Activated naive CD8-positive, alpha-beta T cell treated with anti-CD3 and anti-CD28 coated beads, Interleukin-2, amount 10 ng/mL, durations not matched to agents 7 days and 5 days (primary cell): ENCODE measurements around the gene RAB44. TPM values are rescaled to one million over a fixed set of nuclear protein-coding genes. Genes with fewer than 3 reads are reported as not detected.
"Not testable (repeated sequence)": the region's sequence is repeated elsewhere in the genome, so short reads cannot be mapped to it uniquely, and the experiment has no call there.

Experiments
- ATAC-seq: fragments of 150-1000 bp; cut with Tn5 transposase; one replicate; pipeline ENCODE4 v1.10.0; 2021; ENCODE audit warnings: low read depth, moderate library complexity
- POLR2A ChIA-PET: fragments of 350-600 bp; sonication (Branson Sonifier 250); formaldehyde crosslinking; loops from one replicate; lab custom pipeline; 2021; ENCODE audit warnings: antibody characterized with exemption; lab: Charles Lee
- DNase-seq: peaks from one replicate; pipeline ENCODE4 v3.0.0; 2021
- H3K27ac Mint-ChIP-seq: one replicate; pipeline ENCODE4 v1.8.0; 2022; ENCODE audit warnings: mild to moderate bottlenecking, mixed read lengths
- H3K27me3 Mint-ChIP-seq: one replicate; pipeline ENCODE4 v1.8.0; 2022; ENCODE audit warnings: mild to moderate bottlenecking, moderate library complexity, mixed read lengths
- H3K36me3 Mint-ChIP-seq: one replicate; pipeline ENCODE4 v1.8.0; 2021; ENCODE audit warnings: mild to moderate bottlenecking, mixed read lengths
- H3K4me1 Mint-ChIP-seq: one replicate; pipeline ENCODE4 v1.8.0; 2021; ENCODE audit warnings: mixed read lengths
- H3K4me3 Mint-ChIP-seq: one replicate; pipeline ENCODE4 v1.8.0; 2022; ENCODE audit warnings: mild to moderate bottlenecking, moderate library complexity, mixed read lengths
- H3K9me3 Mint-ChIP-seq: one replicate; pipeline ENCODE4 v1.8.0; 2021; ENCODE audit warnings: mixed read lengths
- total RNA-seq, 2 experiments: library from RNA; stranded (reverse); gene quantifications; one replicate each; pipeline ENCODE4 v1.2.3, GENCODE V29; 2021

The RAB44 gene
- total RNA-seq, 2 experiments from 2014 or later, result not detected

DNA sequence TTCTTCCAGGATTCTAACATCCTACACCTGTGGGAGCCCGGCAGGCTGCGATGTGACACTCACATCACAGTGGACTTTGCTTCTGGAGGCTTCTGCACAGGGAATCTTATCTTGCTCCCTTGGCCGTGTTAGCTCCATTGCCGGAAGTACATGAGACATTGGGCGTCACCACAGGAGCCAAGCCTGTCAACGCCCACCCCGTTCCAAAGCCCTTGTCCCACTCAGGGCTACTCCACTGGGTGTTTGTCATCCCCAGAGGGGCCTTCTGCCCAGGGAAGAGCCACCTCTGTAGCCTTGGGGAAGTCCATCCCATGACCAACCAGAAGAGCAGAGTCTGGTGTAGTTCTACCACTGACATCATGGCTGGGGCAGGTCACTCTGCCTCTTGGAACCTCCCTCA, 1.7 kb downstream of the RAB44 start:
- DNase-seq (no peak), ATAC-seq (no peak)
- no peak overlapping the region for H3K27ac Mint-ChIP-seq
- POLR2A ChIA-PET, result no interaction called here
- no peak overlapping the region for H3K4me3 Mint-ChIP-seq
- H3K36me3 Mint-ChIP-seq, result no peaks in the 10 kb centered on the region
- H3K9me3 Mint-ChIP-seq, result no peaks in the 10 kb centered on the region
- H3K27me3 Mint-ChIP-seq, result no peaks in the 10 kb centered on the region
- H3K4me1 Mint-ChIP-seq, result peaks cover 16% of the 10 kb centered on the region

DNA sequence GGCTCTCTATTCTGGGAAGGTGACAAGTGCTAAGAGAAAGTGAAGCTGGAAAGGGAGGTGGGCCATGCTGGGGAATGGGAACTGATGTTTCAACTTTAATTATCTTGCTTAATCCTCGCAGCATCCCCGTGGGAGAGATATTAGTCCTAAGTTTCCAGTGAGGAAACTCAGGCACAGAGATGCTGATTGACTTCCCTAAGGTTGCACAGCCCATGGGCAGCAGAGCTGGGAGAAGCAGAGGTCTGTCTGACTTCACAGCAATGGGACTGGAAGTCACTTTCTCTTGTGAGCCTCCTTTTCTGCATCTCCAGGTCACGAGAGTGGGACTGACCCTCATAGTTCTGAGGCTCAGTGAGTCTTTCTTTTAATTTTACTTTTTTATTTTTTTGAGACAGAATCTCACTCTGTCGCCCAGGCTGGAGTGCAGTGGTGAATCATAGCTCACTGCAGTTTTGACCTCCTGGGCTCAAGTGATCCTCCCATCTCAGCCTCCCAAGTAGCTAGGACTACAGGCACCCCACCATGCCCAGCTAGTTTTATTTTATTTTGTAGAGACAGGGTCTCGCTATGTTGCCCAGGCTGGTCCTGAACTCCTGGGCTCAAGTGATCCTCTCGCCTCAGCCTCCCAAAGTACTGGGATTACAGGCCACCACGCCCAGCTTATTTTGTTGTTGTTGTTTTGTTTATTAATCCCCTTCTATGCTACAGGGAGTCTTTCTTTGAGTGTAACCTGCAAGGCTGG, 2.6 kb downstream of the RAB44 start:
- DNase-seq, result no peak
- no peak overlapping the region for H3K4me3 Mint-ChIP-seq
- POLR2A ChIA-PET, result no interaction called here
- peaks cover 16% of the 10 kb centered on the region for H3K4me1 Mint-ChIP-seq
- ATAC-seq, result no peak
- H3K36me3 Mint-ChIP-seq, result no peaks in the 10 kb centered on the region
- no peaks in the 10 kb centered on the region for H3K27me3 Mint-ChIP-seq
- H3K9me3 Mint-ChIP-seq, result no peaks in the 10 kb centered on the region
- H3K27ac Mint-ChIP-seq, result no peak overlapping the region

DNA sequence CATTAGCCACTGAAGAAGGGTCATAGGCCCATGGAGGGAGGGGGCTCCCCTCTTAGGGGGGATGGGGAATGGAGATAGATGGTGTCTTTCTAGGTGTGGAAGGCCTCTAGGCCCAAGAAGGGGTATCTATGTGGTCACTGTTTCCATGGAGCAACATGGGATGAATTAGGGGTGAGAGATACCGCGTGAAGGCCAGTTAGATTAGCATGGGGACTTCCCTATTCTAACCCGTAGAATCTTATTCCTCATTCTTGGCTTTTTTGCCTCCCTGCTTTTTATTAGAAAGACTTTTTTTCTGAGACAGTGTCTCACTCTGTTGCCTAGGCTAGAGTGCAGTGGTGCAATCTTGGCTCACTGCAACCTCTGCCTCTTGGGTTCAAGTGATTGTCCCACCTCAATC, 3.2 kb downstream of the RAB44 start:
- POLR2A ChIA-PET, result no interaction called here
- Mint-ChIP-seq H3K4me3 (no peak overlapping the region), H3K36me3 (no peaks in the 10 kb centered on the region), H3K9me3 (no peaks in the 10 kb centered on the region), H3K27me3 (peaks cover 5% of the 10 kb centered on the region), H3K4me1 (peaks cover 16% of the 10 kb centered on the region), H3K27ac (no peak overlapping the region)
- ATAC-seq, result no peak
- no peak for DNase-seq

DNA sequence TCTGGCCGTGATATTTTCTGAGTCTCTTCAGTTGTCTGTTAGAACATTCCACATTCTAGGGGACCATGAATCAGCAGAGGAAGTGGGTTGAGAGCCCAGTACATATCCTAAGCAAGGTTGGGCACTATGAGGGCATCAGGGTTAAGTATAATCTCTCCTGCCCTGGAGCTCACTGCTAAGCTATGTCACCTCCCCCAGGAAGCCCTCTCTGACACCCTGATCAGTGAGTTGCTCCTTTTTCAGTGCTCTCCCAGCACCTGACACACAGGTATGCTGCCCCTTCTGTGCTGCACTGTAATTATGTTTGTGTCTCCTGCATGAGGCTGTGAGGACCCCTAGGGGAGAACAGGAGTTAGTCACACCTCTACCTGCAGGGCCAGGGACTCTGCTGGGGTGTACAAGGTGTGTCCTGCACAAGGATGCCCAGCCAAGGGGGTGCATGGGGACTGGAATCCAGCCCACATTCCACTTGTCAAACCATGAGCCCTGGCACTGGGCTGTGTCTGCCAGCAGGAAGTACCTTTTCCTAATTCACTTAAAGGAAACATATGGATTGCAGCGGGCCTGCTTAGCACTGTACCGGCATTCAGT, 3.9 kb downstream of the RAB44 start:
- Mint-ChIP-seq H3K27me3 (peaks cover 6% of the 10 kb centered on the region), H3K36me3 (no peaks in the 10 kb centered on the region), H3K4me3 (no peak overlapping the region), H3K27ac (peak overlapping the region; percentile 53), H3K4me1 (peaks cover 13% of the 10 kb centered on the region), H3K9me3 (no peaks in the 10 kb centered on the region)
- POLR2A ChIA-PET, result no interaction called here
- ATAC-seq, result peak; percentile 82
- DNase-seq, result no peak

DNA sequence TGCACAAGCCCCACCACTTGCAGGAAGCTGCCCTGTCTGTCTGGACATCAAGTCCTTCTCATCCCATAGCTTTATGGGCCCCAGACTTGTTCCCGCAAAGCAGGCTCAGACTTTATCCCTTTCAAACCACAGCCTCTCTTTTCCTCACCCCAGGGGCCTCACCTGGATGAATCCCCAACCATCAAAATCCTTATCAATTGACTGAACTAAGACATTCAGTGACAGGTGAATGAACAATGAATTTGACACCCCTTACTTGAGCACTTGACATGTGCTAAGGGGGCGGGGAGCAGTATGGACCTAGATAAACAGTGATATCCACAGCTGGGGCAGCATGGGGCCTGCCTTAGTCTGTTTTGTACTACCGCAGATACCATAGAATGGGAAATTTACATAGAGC, 5.0 kb downstream of the RAB44 start:
- no peak overlapping the region for H3K27ac Mint-ChIP-seq
- no peaks in the 10 kb centered on the region for H3K9me3 Mint-ChIP-seq
- ATAC-seq (no peak), DNase-seq (no peak)
- H3K4me3 Mint-ChIP-seq, result no peak overlapping the region
- peaks cover 7% of the 10 kb centered on the region for H3K4me1 Mint-ChIP-seq
- POLR2A ChIA-PET, result no interaction called here
- H3K27me3 Mint-ChIP-seq, result peaks cover 7% of the 10 kb centered on the region
- H3K36me3 Mint-ChIP-seq, result no peaks in the 10 kb centered on the region

DNA sequence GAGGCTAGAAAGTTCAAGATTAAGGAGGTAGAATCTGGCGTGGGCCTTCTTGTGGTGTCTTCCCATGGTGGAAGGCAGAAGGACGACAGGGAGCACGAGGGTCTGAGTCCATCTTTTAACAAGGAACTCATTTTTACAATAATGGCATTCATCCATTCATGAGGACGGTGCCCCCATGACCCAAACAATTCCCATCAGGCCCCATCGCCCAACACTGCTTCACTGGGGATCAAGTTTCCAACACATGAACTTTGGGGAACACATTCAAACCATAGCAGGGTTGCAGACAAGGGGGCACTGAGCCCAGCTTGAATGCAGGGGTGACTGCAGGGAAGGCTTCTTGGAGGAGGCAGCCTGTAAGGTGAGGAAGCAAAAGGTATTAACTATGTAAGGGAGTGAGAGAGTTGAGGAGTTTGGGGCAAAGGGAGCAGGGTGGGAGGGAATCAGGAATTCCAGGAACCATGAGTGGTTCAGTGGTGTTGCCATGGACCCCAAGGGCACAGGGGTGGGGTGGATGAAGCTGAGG, 5.5 kb downstream of the RAB44 start:
- Mint-ChIP-seq H3K27ac (no peak overlapping the region), H3K4me3 (no peak overlapping the region), H3K9me3 (no peaks in the 10 kb centered on the region), H3K36me3 (no peaks in the 10 kb centered on the region), H3K4me1 (peaks cover 7% of the 10 kb centered on the region), H3K27me3 (peaks cover 7% of the 10 kb centered on the region)
- POLR2A ChIA-PET, result no interaction called here
- DNase-seq, result no peak
- ATAC-seq, result no peak

DNA sequence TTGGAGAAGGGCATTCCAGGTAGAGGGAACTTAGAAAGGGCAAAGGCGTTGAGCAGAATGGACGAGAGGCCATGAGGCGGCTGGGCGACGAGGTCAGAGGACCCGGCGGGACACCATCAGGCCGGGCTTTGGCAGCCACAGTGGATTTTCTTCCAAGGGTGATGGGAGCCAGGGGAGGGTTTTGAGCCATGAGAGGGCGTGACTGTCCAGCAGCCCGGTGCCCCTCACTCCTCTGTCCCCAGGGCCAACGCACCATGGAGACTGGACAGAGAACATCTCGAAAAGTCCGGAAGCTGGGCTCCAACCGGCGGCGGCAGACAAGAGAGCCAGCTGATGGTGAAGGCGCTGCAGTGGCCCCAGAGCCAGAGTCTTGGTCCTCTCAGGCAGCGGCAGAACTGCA, 6.4 kb downstream of the RAB44 start:
- no peak overlapping the region for H3K27ac Mint-ChIP-seq
- H3K9me3 Mint-ChIP-seq, result no peaks in the 10 kb centered on the region
- ATAC-seq, result no peak
- H3K4me1 Mint-ChIP-seq, result peaks cover 7% of the 10 kb centered on the region
- POLR2A ChIA-PET, result no interaction called here
- DNase-seq, result no peak
- H3K36me3 Mint-ChIP-seq, result no peaks in the 10 kb centered on the region
- no peak overlapping the region for H3K4me3 Mint-ChIP-seq
- H3K27me3 Mint-ChIP-seq, result peaks cover 7% of the 10 kb centered on the region

DNA sequence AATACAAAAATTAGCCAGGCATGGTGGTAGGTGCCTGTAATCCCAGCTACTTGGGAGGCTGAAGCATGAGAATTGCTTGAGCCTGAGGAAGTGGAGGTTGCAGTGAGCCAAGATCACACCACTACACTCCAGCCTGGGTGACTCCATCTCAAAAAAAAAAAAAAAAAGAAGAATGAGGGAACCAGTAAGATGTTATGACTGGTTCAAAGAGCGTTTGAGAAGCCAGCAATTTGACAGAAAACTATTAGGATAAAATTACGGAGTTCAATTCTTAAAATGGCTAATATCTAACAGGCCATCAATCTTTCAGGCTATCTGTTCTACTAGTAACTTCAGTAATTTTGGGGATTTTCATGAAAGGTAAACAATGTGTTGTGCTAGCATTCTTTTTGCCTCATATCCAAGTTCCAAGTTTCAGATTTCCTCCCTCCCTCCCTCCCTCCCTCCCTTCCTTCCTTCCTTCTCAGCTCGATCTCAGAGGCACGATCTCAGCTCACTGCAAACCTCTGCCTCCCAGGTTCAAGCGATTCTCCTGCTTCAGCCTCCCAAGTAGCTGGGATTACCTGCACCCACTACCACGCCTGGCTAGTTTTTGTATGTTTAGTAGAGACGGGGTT, 7.4 kb downstream of the RAB44 start:
- H3K9me3 Mint-ChIP-seq, POLR2A ChIA-PET, ATAC-seq, H3K27ac Mint-ChIP-seq, DNase-seq, H3K4me1 Mint-ChIP-seq, H3K4me3 Mint-ChIP-seq, H3K36me3 Mint-ChIP-seq: not testable (repeated sequence)
- H3K27me3 Mint-ChIP-seq, result peaks cover 12% of the 10 kb centered on the region

DNA sequence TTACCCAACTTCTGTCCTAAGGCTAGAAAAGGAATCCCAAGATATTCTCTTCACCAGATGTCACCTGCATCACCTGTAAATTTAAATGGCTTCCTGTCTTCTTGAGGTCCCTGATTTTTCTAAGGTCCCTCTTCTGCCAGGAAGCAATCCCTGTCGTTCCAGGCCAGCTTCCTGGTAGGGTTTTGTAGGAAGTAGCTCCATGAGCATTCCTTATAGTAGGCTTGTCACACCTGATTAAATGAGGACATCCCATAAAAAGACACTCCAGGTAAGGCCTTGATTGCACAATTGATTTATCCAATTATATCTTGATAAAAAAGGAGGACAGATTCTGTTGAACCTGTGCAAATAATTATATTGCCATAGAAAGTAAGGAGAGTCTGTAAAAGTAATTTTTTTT, 8.7 kb downstream of the RAB44 start:
- no peaks in the 10 kb centered on the region for H3K36me3 Mint-ChIP-seq
- peaks cover 14% of the 10 kb centered on the region for H3K27me3 Mint-ChIP-seq
- ATAC-seq (no peak), DNase-seq (no peak)
- H3K4me1 Mint-ChIP-seq, result peaks cover 2% of the 10 kb centered on the region
- no peak overlapping the region for H3K27ac Mint-ChIP-seq
- no peaks in the 10 kb centered on the region for H3K9me3 Mint-ChIP-seq
- no peak overlapping the region for H3K4me3 Mint-ChIP-seq
- POLR2A ChIA-PET, result no interaction called here

DNA sequence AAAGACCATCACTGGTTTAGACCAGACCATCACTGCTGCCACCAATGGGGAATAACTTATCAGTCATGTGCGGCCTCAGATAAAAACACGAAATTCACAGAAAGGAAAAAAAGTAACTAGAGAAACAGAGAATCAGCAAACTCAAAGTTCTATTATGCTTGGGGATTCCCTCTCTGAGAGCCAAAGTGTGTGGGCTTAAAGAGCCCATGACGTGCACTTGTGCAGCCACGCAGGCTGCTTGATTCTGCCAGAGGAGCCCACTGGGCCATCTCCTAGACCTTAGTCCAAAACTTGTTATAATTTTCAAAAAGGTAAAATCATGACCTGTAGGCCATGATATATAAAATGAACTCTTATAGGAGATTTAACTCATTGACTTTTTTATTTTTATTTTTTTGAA, 15.2 kb downstream of the RAB44 start:
- H3K36me3 Mint-ChIP-seq, result no peaks in the 10 kb centered on the region
- no peak overlapping the region for H3K4me3 Mint-ChIP-seq
- POLR2A ChIA-PET, result no interaction called here
- no peaks in the 10 kb centered on the region for H3K9me3 Mint-ChIP-seq
- H3K27me3 Mint-ChIP-seq, result peaks cover 14% of the 10 kb centered on the region
- DNase-seq, result no peak
- H3K4me1 Mint-ChIP-seq, result no peaks in the 10 kb centered on the region
- H3K27ac Mint-ChIP-seq, result no peak overlapping the region
- ATAC-seq, result no peak

DNA sequence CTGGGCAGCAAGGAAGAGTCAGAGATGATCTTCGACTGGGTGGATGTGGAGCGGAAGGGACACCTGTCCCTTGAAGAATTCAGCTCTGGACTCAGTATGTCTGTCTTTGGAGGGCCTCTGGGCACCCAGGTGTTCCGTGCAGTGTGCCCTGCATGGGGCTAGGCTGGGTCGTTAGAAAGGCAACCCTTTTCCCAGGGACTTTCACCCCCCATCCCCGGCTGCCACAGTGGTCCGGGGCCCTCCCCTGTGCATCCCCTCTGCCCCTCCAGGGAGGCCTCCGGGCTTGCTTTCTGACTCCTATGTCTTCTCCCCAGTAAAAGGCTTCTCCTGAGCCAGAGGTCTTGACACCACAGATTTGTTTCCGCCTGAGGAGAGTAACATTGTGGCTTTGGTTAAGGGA, 16.2 kb downstream of the RAB44 start:
- Mint-ChIP-seq H3K27me3 (peaks cover 14% of the 10 kb centered on the region), H3K4me1 (no peaks in the 10 kb centered on the region), H3K27ac (no peak overlapping the region), H3K4me3 (no peak overlapping the region), H3K36me3 (no peaks in the 10 kb centered on the region), H3K9me3 (no peaks in the 10 kb centered on the region)
- POLR2A ChIA-PET, result no interaction called here
- DNase-seq (no peak), ATAC-seq (no peak)

DNA sequence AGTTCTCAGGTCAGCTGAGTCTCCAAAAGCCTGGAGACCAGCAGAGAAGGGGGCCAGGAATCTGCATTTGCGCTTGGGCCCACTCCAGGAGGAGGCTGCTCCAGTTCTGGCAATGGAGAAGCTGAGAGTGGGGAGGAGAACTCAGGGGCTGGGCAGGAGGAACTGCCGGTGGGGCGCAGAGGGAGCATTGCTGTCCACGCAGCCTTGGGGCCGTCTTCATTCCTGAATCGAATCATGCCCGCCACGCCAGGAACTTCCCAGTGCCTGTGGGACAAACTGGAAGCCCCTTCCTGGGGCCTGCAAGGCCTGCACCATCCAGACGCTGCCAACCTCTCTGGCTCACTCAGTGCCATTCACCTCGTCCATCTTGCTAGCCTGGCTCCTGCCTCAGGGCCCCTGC, 16.9 kb downstream of the RAB44 start:
- Mint-ChIP-seq H3K9me3 (no peaks in the 10 kb centered on the region), H3K4me1 (no peaks in the 10 kb centered on the region), H3K27ac (no peak overlapping the region), H3K27me3 (peaks cover 14% of the 10 kb centered on the region), H3K36me3 (no peaks in the 10 kb centered on the region), H3K4me3 (no peak overlapping the region)
- ATAC-seq (no peak), DNase-seq (no peak)
- POLR2A ChIA-PET, result no interaction called here

DNA sequence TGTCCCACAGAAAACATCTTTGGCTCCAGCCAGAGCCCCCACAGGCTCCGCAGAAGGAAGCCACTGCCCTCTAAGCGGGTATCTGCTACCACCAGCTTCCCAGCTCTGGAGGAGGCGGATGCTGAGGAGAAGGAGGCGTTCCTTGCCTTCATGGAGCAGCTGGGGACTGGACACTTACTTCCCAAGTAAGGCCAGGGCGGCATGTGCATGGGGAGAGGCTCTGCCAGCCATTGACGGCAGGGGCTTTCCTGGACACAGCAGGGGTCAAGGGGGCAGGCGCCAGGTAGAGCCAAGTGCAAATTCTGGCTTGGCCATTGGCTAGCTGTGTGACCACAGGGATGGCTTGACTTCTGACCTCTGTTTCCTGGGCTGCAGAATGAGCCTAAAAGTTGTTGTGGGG, 17.8 kb downstream of the RAB44 start:
- no peak for DNase-seq
- H3K9me3 Mint-ChIP-seq, result no peaks in the 10 kb centered on the region
- no peaks in the 10 kb centered on the region for H3K4me1 Mint-ChIP-seq
- peaks cover 7% of the 10 kb centered on the region for H3K27me3 Mint-ChIP-seq
- no peak for ATAC-seq
- no peak overlapping the region for H3K4me3 Mint-ChIP-seq
- H3K27ac Mint-ChIP-seq, result no peak overlapping the region
- POLR2A ChIA-PET, result no interaction called here
- H3K36me3 Mint-ChIP-seq, result no peaks in the 10 kb centered on the region
